Thyroid gland (tissue), 4 donors: ENCODE data around the gene EXD2.

Source experiments
- CTCF ChIP-seq, 6 experiments: fragments of 200-600 bp in 3 of 6; fragments of 450-650 bp in 3 of 6; sonication (generic) in 3 of 6; IDR thresholded peaks; one replicate each; pipeline ENCODE4 v1.5.1; 2016 to 2019; ENCODE audit warnings: antibody characterized with exemption in 6 of 6, mild to moderate bottlenecking in 2 of 6, inconsistent platforms in 1 of 6, moderate library complexity in 1 of 6
- POLR2A ChIP-seq, 2 donors: fragments of 450-650 bp; IDR thresholded peaks; one replicate each; pipeline ENCODE4 v1.6.1; 2017; ENCODE audit warnings: antibody characterized with exemption in 2 of 2, mild to moderate bottlenecking in 2 of 2, moderate library complexity in 1 of 2

- TF ChIP-seq POLR2A (IDR thresholded peaks at IDR 0.05) (no peak), CTCF (IDR thresholded peaks at IDR 0.05) (no peak)
These were observed 42.8 kb downstream of the EXD2 start for GRCh38 chr14:69234106-69234505.
